Right renal pelvis (tissue), 4 donors: Measurements from ENCODE around the gene ZNF440. TPM values are rescaled to one million over a fixed set of nuclear protein-coding genes. Genes with fewer than 3 reads are reported as not detected.

ENCODE experiments used
- DNase-seq, 4 donors: peaks; one replicate each; pipeline ENCODE4 v3.0.0-alpha.2; 2013; ENCODE audit warnings: low read depth in 4 of 4, low spot score in 3 of 4, missing footprints in 1 of 4
- polyA plus RNA-seq, 4 donors: library from polyadenylated mRNA; unstranded; fragments of 120-200 nt; gene quantifications; one replicate each; pipeline ENCODE4 v1.2.1, GENCODE V29; 2013; ENCODE audit not compliant: insufficient read length in 4 of 4

The ZNF440 gene
- polyA plus RNA-seq, 4 donors: 12.5 to 17.4 (median 14.5) TPM

DNA sequence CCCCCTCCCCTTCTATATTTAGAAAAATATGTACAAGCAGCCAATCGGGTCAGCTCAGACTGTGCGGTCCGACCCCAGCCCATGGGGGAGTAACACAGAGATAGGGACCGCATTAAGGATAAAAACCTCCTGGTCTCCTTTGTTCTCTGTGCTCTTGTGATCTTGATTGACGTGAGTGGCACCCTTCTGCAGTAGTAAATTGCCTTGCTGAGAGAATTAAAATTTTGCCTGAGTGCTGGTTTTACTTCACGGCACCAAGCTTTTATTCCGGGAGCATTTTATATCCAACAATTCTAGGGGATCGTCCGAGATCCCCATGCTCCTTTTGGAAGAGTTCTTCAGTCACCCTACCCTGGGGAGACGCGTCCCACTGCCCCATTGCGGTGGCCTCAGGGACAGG, 66.5 kb downstream of the ZNF440 start:
- DNase-seq: no peak

GRCh38 chr19:11881151-11881800, 67.2 kb downstream of the ZNF440 start:
- peak; percentile 39 to 63 (median 46) for DNase-seq

- no peak for DNase-seq
Measured at GRCh38 chr19:11882606-11883005, 68.5 kb downstream of the ZNF440 start.

Other genes with a start within 250 kb of the ZNF440 start
- gene ACP5, start 236.6 kb upstream of the ZNF440 start, polyA plus RNA-seq: 10 to 100 TPM; 11.8 to 17.2 (median 14.1) TPM
- gene ZNF627, start 216.8 kb upstream of the ZNF440 start, polyA plus RNA-seq: 10 to 100 TPM; 40.8 to 54.1 (median 46.2) TPM
- 10 to 100 TPM in 3 of 4 donors, 1 to 10 TPM in 1; 9.5 to 13.0 (median 12.4) TPM for gene ZNF823, start 75.3 kb upstream of the ZNF440 start, polyA plus RNA-seq
- 10 to 100 TPM; 15.3 to 19.2 (median 16.3) TPM for gene ZNF441, start 47.3 kb upstream of the ZNF440 start, polyA plus RNA-seq
- 1 to 10 TPM; 3.2 to 5.0 (median 4.0) TPM for gene ZNF491, start 15.8 kb upstream of the ZNF440 start, polyA plus RNA-seq
- gene ZNF439, start 34.5 kb downstream of the ZNF440 start, polyA plus RNA-seq: 10 to 100 TPM; 17.3 to 24.1 (median 21.2) TPM
- gene ZNF69, start 73.5 kb downstream of the ZNF440 start, polyA plus RNA-seq: 10 to 100 TPM; 15.6 to 21.2 (median 17.4) TPM
- gene ZNF700, start 110.8 kb downstream of the ZNF440 start, polyA plus RNA-seq: 10 to 100 TPM; 15.0 to 21.3 (median 17.4) TPM
- gene ZNF763, start 150.8 kb downstream of the ZNF440 start, polyA plus RNA-seq: 10 to 100 TPM in 1 of 4 donors, 1 to 10 TPM in 3; 8.0 to 10.7 (median 8.3) TPM
- 10 to 100 TPM; 16.4 to 21.3 (median 17.4) TPM for gene ZNF433, start 221.4 kb downstream of the ZNF440 start, polyA plus RNA-seq
- gene ZNF878, start 238.7 kb downstream of the ZNF440 start, polyA plus RNA-seq: 1 to 10 TPM in 3 of 4 donors, under 1 TPM in 1; 1.00 to 1.6 (median 1.3) TPM